K562 (cell line): Measurements from ENCODE around the gene FRA10AC1. TPM values are rescaled to one million over a fixed set of nuclear protein-coding genes. Genes with fewer than 3 reads are reported as not detected.

Experiments used
- ATAC-seq: fragments of 200-7000 bp; cut with Tn5 transposase; 3 replicates; pipeline ENCODE4 v1.9.1; 2020; ENCODE audit warnings: moderate library complexity
- BruUV-seq: library from RNA; stranded (reverse); fragments of 400-500 nt; replicated peaks from 2 replicates; lab custom pipeline; 2021; lab: Mats Ljungman, UMichigan
- CTCF ChIA-PET: fragments of 300-600 bp; formaldehyde crosslinking; extraction: SDS; loops from one replicate; lab custom pipeline; 2021; ENCODE audit warnings: low intra/inter-chr PET ratio; lab: Yijun Ruan, JAX
- POLR2A ChIA-PET: fragments of 300-600, 350-650 bp; sonication (Branson Sonifier 250); formaldehyde crosslinking; extraction: SDS; loops from one replicate; lab custom pipeline; 2021; ENCODE audit warnings: antibody characterized with exemption, inconsistent platforms; lab: Yijun Ruan, JAX
- DNase-seq, 4 experiments: peaks; one replicate each; pipeline versions ENCODE4 v3.0.0 to v3.0.0-alpha.2; 2011 to 2018; ENCODE audit warnings: low spot score in 3 of 4, mixed read lengths in 3 of 4; ENCODE audit errors: extremely low read depth in 1 of 4
- FAIRE-seq: peaks from 2 replicates; lab custom pipeline; 2011; peaks lifted over from hg19 to GRCh38; lab: Jason Lieb, UNC
- H2AFZ ChIP-seq: 2 replicates; pipeline ENCODE4 v1.6.0; 2011; ENCODE audit warnings: low read depth, low read length, control low read depth, inconsistent platforms
- H3K27ac ChIP-seq: fragments of 200-600 bp; 3 replicates; pipeline ENCODE4 v1.8.0; 2011; ENCODE audit warnings: low read depth, mild to moderate bottlenecking, control low read depth, inconsistent platforms, low read length, moderate library complexity, mixed read lengths; ENCODE audit errors: extremely low read depth
- H3K27me3 ChIP-seq, 2 experiments: fragments of 300-600 bp in 1 of 2; 2 replicates in 1 of 2; 3 replicates in 1 of 2; pipeline versions ENCODE4 v1.6.0 to v1.8.0; 2011; ENCODE audit warnings: inconsistent platforms in 2 of 2, low read length in 2 of 2, mild to moderate bottlenecking in 1 of 2, mixed read lengths in 1 of 2, moderate library complexity in 1 of 2; ENCODE audit not compliant: control insufficient read depth in 2 of 2, insufficient read depth in 2 of 2
- H3K36me3 ChIP-seq: fragments of 300-600 bp; 3 replicates; pipeline ENCODE4 v1.8.0; 2011; ENCODE audit warnings: mild to moderate bottlenecking, low read length, inconsistent platforms; ENCODE audit not compliant: control insufficient read depth, insufficient read depth
- H3K4me1 ChIP-seq, 2 experiments: fragments of 200-600 bp in 1 of 2; replicated peaks in 1 of 2; 2 replicates in 1 of 2; 3 replicates in 1 of 2; pipeline versions ENCODE4 v1.5.1 to v1.8.0; 2011; ENCODE audit warnings: inconsistent platforms in 2 of 2, low read length in 2 of 2, mild to moderate bottlenecking in 1 of 2, mixed read lengths in 1 of 2, moderate library complexity in 1 of 2; ENCODE audit not compliant: control insufficient read depth in 2 of 2, insufficient read depth in 2 of 2
- H3K4me2 ChIP-seq: 2 replicates; pipeline ENCODE4 v1.6.1; 2011; ENCODE audit warnings: low read length, control low read depth, inconsistent platforms, mixed read lengths; ENCODE audit not compliant: insufficient read depth
- H3K4me3 ChIP-seq: fragments of 200-600 bp; sonication (generic), shearing (Covaris generic); 2 replicates; pipeline ENCODE4 v1.5.1; 2016; ENCODE audit warnings: control low read depth, inconsistent platforms
- H3K79me2 ChIP-seq: fragments of 200-600 bp; 3 replicates; pipeline ENCODE4 v1.8.0; 2011; ENCODE audit warnings: low read length, inconsistent platforms; ENCODE audit not compliant: control insufficient read depth, insufficient read depth
- H3K9ac ChIP-seq, 2 experiments: 2 replicates each; pipeline versions ENCODE4 v1.6.0 to v1.6.1; 2011; ENCODE audit warnings: low read depth in 2 of 2, low read length in 2 of 2, control low read depth in 1 of 2, inconsistent platforms in 1 of 2, mild to moderate bottlenecking in 1 of 2, mixed read lengths in 1 of 2; ENCODE audit not compliant: insufficient read depth in 1 of 2
- H3K9me1 ChIP-seq: one replicate; pipeline ENCODE4 v1.6.0; 2011; ENCODE audit warnings: inconsistent platforms, mild to moderate bottlenecking, low read length, moderate library complexity; ENCODE audit not compliant: control insufficient read depth, insufficient read depth
- H3K9me3 ChIP-seq: replicated peaks from 2 replicates; pipeline ENCODE4 v1.5.1; 2011; ENCODE audit warnings: low read depth, low read length, inconsistent platforms; ENCODE audit not compliant: control insufficient read depth, insufficient read depth
- H4K20me1 ChIP-seq: replicated peaks from 2 replicates; pipeline ENCODE4 v1.6.1; 2011; ENCODE audit warnings: low read length, inconsistent platforms, mixed read lengths; ENCODE audit not compliant: control insufficient read depth, insufficient read depth
- ELK1 ChIP-seq: sonication (generic); formaldehyde crosslinking; IDR thresholded peaks from 2 replicates; pipeline ENCODE4 v1.8.1; 2022; ENCODE audit warnings: missing genetic modification reagents
- ESRRB ChIP-seq: fragments of 250-450 bp; sonication (Bioruptor Pico); IDR thresholded peaks from 2 replicates; pipeline ENCODE4 v1.5.0; 2020; ENCODE audit warnings: mild to moderate bottlenecking, moderate library complexity, borderline replicate concordance
- KDM2B ChIP-seq: fragments of 250-450 bp; sonication (Bioruptor Pico); IDR thresholded peaks from 2 replicates; pipeline ENCODE4 v1.8.0; 2021; ENCODE audit warnings: mild to moderate bottlenecking, moderate library complexity
- POLR2B ChIP-seq: fragments of 450-650 bp; IDR thresholded peaks from 2 replicates; pipeline ENCODE4 v1.6.1; 2018; ENCODE audit warnings: low read depth; ENCODE audit not compliant: partially characterized antibody
- POU5F1 ChIP-seq: fragments of 150-350 bp; IDR thresholded peaks from 2 replicates; pipeline ENCODE4 v1.6.1; 2014; ENCODE audit warnings: borderline replicate concordance, low read length, low read depth, mild to moderate bottlenecking; ENCODE audit not compliant: partially characterized antibody
- RBM39 ChIP-seq: fragments of 200-400 bp; formaldehyde crosslinking; optimal IDR thresholded peaks from 2 replicates; pipeline ENCODE3; 2018; ENCODE audit warnings: low read depth, low read length
- SMARCA5 ChIP-seq: fragments of 450-650 bp; IDR thresholded peaks from 2 replicates; pipeline ENCODE4 v1.6.1; 2016
- SRSF1 ChIP-seq: fragments of 200-400 bp; formaldehyde crosslinking; IDR thresholded peaks from 2 replicates; pipeline ENCODE4 v1.6.1; 2017; ENCODE audit warnings: mild to moderate bottlenecking, low read depth, low read length, moderate library complexity
- SRSF7 ChIP-seq: fragments of 200-400 bp; formaldehyde crosslinking; optimal IDR thresholded peaks from 2 replicates; pipeline ENCODE3; 2017; ENCODE audit warnings: mild to moderate bottlenecking, low read depth, low read length
- ZFPM2 ChIP-seq: fragments of 250-450 bp; sonication (Bioruptor Pico); IDR thresholded peaks from 2 replicates; pipeline ENCODE4 v1.5.1; 2022; ENCODE audit warnings: mild to moderate bottlenecking
- ZNF121 ChIP-seq: sonication (generic); formaldehyde crosslinking; conservative IDR thresholded peaks from 2 replicates; pipeline ENCODE4 v1.8.0; 2022; ENCODE audit warnings: missing genetic modification reagents
- ZNF184 ChIP-seq: sonication (generic); formaldehyde crosslinking; IDR thresholded peaks from 2 replicates; pipeline ENCODE4 v1.5.0; 2020; ENCODE audit warnings: missing genetic modification reagents
- WGBS: fragments of 100-300 bp; shearing (Covaris generic); methylation state at CpG from one replicate; pipeline ENCODE4 v1.1.6; 2016; ENCODE audit warnings: low coverage, mixed read lengths; ENCODE audit not compliant: insufficient coverage; ENCODE audit errors: missing lambda C conversion rate; 5-methylcytosine and 5-hydroxymethylcytosine counted together
- in situ Hi-C: fragments of 300-500 bp; cut with MboI; formaldehyde crosslinking; loops from 4 replicates; pipeline ENCODE4 v1.15.0; 2018; ENCODE audit warnings: inconsistent platforms, mixed read lengths
- intact Hi-C: fragments of 100-400 bp; cut with micrococcal nuclease; formaldehyde crosslinking; loops from 2 replicates; pipeline ENCODE4 v1.14.2; 2022
- polyA plus RNA-seq, 8 experiments: library from polyadenylated mRNA; depleted of rRNA in 4 of 8; stranded (reverse) in 5 of 8; unstranded in 3 of 8; fragments of >200 nt; fragmentation: Nextera tagmentation in 2 of 8; fragmentation: Illumina TruSeq in 1 of 8; extraction: Ambion mirVana in 2 of 8; extraction: Trizol in 1 of 8; gene quantifications; 2 replicates each; pipeline versions ENCODE4 v1.2.1 to v1.2.3, GENCODE V29; 2011 to 2014; ENCODE audit warnings: inconsistent platforms in 1 of 8, missing spikeins in 1 of 8
- total RNA-seq, 7 experiments: library from RNA; depleted of rRNA in 6 of 7; stranded (reverse); fragments of >200 nt in 6 of 7; fragmentation: Illumina TruSeq in 2 of 7; extraction: Trizol in 2 of 7; gene quantifications; 2 replicates each; pipeline versions ENCODE4 v1.2.1 to v1.2.3, GENCODE V29; 2011 to 2021; ENCODE audit warnings: low replicate concordance in 1 of 7
- TF ChIP-seq, protein P1 (sequence below): fragments of 450-650 bp; IDR thresholded peaks from 2 replicates; pipeline ENCODE4 v1.6.1; 2016; ENCODE audit warnings: low read depth
- TF ChIP-seq, protein P2 (sequence below), 2 experiments: fragments of 450-650 bp in 1 of 2; sonication (generic) in 1 of 2; formaldehyde crosslinking; conservative IDR thresholded peaks; 2 replicates each; pipeline versions ENCODE4 v1.4.0 to v1.8.1; 2020 to 2022; ENCODE audit warnings: mild to moderate bottlenecking in 1 of 2, missing genetic modification reagents in 1 of 2

The FRA10AC1 gene
- total and polyA plus RNA-seq, 9 of the 15 experiments (the other 6 are each of a cell fraction or from before 2014, with no cell fraction given), result 4.4 to 11.8 (median 8.0) TPM

GRCh38 chr10:93666030-93666429 is 36.4 kb downstream of the FRA10AC1 start:
- in situ Hi-C loops, result no loop called here
- no peaks in the 10 kb centered on the region for H3K9me3 ChIP-seq
- no peak overlapping the region for H3K4me3 ChIP-seq
- no peaks in the 10 kb centered on the region for H3K4me1 ChIP-seq
- FAIRE-seq (no peak), ATAC-seq (no peak), DNase-seq (peak in 2 of 4 experiments; percentile 2 to 6)
- peaks cover 16% of the 10 kb centered on the region; the same call in 2 of the 3 replicates for H3K36me3 ChIP-seq
- no peaks in the 10 kb centered on the region for H3K27me3 ChIP-seq
- no peaks in the 10 kb centered on the region for H4K20me1 ChIP-seq
- H3K9me1 ChIP-seq, result no peaks in the 10 kb centered on the region
- H3K79me2 ChIP-seq, result no peaks in the 10 kb centered on the region
- no peak overlapping the region for H2AFZ ChIP-seq
- no TSS peak for BruUV-seq
- ChIA-PET POLR2A (no interaction called here), CTCF (no interaction called here)
- no peak overlapping the region for H3K9ac ChIP-seq
- no peak overlapping the region for H3K4me2 ChIP-seq
- H3K27ac ChIP-seq, result no peak overlapping the region
- intact Hi-C loops, result no loop called here
- 88% methylated on average over 4 of the region's 4 CpGs for WGBS
- TF ChIP-seq ELK1 (CRISPR knock-in tag), result no peak
- TF ChIP-seq KDM2B, result no peak
- no peak for TF ChIP-seq SMARCA5
- TF ChIP-seq, protein P1, sequence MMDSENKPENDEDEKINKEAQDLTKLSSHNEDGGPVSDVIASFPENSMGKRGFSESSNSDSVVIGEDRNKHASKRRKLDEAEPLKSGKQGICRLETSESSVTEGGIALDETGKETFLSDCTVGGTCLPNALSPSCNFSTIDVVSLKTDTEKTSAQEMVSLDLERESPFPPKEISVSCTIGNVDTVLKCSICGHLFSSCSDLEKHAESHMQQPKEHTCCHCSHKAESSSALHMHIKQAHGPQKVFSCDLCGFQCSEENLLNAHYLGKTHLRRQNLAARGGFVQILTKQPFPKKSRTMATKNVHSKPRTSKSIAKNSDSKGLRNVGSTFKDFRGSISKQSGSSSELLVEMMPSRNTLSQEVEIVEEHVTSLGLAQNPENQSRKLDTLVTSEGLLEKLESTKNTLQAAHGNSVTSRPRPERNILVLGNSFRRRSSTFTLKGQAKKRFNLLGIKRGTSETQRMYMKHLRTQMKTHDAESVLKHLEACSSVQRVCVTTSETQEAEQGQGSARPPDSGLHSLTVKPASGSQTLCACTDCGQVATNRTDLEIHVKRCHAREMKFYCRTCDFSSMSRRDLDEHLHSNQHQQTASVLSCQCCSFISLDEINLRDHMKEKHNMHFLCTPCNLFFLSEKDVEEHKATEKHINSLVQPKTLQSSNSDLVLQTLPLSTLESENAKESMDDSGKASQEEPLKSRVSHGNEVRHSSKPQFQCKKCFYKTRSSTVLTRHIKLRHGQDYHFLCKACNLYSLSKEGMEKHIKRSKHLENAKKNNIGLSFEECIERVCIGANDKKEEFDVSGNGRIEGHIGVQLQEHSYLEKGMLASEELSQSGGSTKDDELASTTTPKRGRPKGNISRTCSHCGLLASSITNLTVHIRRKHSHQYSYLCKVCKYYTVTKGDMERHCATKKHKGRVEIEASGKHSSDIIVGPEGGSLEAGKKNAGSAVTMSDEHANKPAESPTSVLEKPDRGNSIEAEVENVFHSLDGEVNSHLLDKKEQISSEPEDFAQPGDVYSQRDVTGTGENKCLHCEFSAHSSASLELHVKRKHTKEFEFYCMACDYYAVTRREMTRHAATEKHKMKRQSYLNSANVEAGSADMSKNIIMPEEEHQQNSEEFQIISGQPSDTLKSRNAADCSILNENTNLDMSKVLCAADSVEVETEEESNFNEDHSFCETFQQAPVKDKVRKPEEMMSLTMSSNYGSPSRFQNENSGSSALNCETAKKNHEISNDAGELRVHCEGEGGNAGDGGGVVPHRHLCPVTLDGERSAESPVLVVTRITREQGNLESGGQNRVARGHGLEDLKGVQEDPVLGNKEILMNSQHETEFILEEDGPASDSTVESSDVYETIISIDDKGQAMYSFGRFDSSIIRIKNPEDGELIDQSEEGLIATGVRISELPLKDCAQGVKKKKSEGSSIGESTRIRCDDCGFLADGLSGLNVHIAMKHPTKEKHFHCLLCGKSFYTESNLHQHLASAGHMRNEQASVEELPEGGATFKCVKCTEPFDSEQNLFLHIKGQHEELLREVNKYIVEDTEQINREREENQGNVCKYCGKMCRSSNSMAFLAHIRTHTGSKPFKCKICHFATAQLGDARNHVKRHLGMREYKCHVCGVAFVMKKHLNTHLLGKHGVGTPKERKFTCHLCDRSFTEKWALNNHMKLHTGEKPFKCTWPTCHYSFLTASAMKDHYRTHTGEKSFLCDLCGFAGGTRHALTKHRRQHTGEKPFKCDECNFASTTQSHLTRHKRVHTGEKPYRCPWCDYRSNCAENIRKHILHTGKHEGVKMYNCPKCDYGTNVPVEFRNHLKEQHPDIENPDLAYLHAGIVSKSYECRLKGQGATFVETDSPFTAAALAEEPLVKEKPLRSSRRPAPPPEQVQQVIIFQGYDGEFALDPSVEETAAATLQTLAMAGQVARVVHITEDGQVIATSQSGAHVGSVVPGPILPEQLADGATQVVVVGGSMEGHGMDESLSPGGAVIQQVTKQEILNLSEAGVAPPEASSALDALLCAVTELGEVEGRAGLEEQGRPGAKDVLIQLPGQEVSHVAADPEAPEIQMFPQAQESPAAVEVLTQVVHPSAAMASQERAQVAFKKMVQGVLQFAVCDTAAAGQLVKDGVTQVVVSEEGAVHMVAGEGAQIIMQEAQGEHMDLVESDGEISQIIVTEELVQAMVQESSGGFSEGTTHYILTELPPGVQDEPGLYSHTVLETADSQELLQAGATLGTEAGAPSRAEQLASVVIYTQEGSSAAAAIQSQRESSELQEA, result no peak
- no peak for TF ChIP-seq ZFPM2 (CRISPR knock-in tag)
- TF ChIP-seq, protein P2, sequence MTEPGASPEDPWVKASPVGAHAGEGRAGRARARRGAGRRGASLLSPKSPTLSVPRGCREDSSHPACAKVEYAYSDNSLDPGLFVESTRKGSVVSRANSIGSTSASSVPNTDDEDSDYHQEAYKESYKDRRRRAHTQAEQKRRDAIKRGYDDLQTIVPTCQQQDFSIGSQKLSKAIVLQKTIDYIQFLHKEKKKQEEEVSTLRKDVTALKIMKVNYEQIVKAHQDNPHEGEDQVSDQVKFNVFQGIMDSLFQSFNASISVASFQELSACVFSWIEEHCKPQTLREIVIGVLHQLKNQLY (CRISPR knock-in tag; conservative IDR thresholded peaks at IDR 0.05), result no peak
- TF ChIP-seq ESRRB, result no peak
- no peak for TF ChIP-seq POU5F1
- TF ChIP-seq RBM39, result no peak
- no peak for TF ChIP-seq SRSF1
- no peak for TF ChIP-seq POLR2B
- TF ChIP-seq ZNF121 (CRISPR knock-in tag), result no peak
- TF ChIP-seq SRSF7, result no peak
- no peak for TF ChIP-seq ZNF184 (CRISPR knock-in tag)
